ENCODE results near the gene SORD.
"Not testable (repeated sequence)": the region's sequence is repeated elsewhere in the genome, so short reads cannot be mapped to it uniquely, and the experiment has no call there.

SORD gene

GRCh38 chr15:45099549-45100165 is 76.7 kb downstream of the SORD start:
- DNase-seq, result no peak

GRCh38 chr15:45100884-45101625 is 78.1 kb downstream of the SORD start:
- DNase-seq, result no peak

DNA sequence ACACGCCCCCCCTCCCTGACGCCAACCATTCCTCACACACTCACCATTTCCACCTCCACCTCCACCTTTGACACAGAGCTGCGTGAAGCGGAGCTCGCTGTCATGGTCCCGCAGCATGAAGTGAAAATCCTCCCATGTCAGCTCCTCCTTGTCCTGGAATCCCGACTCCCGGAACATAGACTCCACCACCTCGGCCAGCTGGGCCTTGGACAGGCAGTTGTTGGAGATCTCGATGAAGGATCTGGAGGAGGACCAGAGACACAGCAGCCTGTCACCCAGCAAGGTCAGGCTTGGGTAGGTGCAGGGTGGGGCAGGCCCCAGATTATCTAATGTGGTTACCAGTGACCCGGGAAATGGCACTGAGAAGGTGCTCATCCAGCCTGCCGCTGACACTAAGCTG is 78.8 kb downstream of the SORD start:
- DNase-seq, result no peak

GRCh38 chr15:45102226-45102625 is 79.2 kb downstream of the SORD start:
- DNase-seq, result no peak

- not testable (repeated sequence) for DNase-seq
Observed at GRCh38 chr15:45104170-45104569, 81.2 kb downstream of the SORD start.

- no peak for DNase-seq
Observed at GRCh38 chr15:45105586-45105985, 82.6 kb downstream of the SORD start.

GRCh38 chr15:45106002-45106790 is 83.2 kb downstream of the SORD start:
- DNase-seq, result no peak

- DNase-seq, result no peak
Observed at GRCh38 chr15:45107941-45108630, 85.1 kb downstream of the SORD start.

GRCh38 chr15:45110256-45110820 is 87.3 kb downstream of the SORD start:
- DNase-seq, result no peak

DNA sequence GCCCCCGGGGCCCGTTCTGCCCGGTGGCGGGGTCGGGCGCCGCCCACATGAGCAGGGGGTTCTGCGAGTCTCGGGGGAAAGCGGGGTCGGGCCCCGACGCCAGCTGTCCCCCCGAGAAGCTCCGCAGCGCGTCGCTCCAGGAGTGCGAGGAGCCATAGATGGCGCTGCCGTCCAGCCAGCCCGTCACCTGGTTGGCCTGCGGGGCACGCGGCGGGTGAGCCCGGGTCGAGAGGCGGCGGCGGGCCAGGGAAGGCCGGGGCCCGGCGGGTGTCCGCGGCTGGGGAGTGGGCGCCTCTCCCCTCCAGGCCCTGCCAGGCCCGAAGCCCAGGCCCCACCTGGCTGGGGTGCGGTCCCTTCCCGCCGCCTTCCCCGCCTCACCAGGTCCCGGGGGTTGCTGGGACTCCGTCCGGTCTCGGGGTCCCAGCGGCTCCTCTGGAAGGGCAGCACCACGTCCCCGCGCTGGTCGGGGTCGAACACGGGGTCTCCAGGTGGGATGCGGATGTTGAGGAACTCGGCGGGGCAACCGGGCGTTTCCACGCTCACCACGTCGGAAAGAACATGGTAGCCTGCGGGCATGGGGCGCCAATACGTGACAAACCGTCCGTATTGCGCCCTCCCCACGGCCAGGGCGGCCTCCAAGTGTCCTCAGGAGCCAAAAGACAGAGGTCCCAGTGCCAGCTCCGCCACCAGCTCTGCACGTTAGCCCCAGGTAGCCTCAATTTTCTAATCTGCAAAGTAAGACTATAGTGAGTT is 88.6 kb downstream of the SORD start:
- DNase-seq, result no peak

DNA sequence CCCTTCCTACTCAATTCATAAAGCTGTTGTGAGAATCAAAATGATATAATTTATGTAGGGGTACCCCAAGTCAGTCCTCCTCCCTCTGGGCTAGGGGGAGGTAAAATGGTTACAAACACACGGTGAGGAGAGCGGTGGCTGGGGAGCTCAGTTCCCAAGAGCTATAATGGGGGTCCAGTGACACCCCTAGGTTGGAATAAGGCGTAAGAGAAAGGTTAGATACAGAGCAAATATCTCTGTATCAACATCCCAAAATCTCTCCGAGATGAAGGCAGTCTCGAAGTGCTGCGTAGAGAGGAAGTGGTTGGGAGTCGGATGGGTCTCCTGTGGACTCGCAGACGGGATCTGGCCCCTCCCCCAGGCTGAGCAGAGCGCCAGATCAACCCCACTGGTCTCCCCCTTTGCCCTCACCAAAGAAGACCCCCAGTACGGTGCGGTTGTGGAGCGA is 89.2 kb downstream of the SORD start:
- no peak for DNase-seq

- DNase-seq, result no peak
Observed at GRCh38 chr15:45112591-45113379, 89.8 kb downstream of the SORD start.

- no peak for DNase-seq
Observed at GRCh38 chr15:45113380-45113990, 90.5 kb downstream of the SORD start.

DNA sequence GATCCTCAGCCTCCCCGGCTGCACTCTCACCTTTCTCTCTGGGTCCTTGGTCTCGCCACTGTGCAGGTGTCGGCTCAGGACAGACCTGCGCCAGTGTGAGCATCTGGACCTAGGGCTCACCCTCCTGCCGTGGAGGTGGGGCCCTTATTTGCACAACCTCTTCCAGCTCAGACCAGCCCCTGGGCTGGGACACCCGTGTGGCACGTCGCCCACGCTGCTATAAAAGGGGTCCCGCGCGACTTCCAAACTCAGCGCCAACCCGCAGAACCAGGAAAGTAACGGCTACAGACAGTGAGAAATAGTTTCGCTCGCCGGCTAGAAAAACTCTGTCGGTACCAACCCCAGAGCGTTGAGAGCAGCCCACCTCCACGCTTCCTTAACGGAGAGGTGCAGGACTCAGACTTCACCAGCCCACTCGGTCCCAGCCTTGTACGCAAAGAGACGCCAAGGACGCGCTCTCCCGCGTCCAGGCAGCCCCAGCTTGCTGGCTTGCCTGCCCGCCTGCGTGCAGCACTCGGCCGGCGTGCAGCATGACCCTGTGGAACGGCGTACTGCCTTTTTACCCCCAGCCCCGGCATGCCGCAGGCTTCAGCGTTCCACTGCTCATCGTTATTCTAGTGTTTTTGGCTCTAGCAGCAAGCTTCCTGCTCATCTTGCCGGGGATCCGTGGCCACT is 91.2 kb downstream of the SORD start, which contains the start of the genes DUOX2 and DUOXA2:
Gene DUOX2 (minus strand): TSS at position 97 of the 675 bp plus-strand sequence. CDS start 761 bp downstream, outside the sequence.
Gene DUOXA2 (plus strand): TSS at position 251 of the 675 bp plus-strand sequence. CDS start 280 bp downstream, at position 531.
- DNase-seq, result no peak

DNA sequence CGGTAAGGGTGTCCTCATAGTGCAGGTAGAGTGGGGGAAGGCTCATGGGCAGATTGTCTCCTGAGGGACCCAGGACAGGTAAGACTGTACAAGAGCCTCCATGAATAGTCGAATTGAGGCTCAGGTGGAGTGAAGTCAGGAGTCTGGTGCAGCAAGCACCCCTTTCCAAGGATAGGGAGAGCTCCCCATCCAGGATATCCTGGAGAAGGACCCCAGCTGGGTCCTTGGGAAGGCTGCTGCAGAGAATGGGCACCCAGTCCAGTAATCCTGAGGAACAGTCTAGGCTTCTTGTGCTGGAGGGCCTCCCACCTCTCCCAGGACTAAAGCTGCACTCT is 91.7 kb downstream of the SORD start:
- DNase-seq, result no peak

GRCh38 chr15:45115312-45115820 is 92.4 kb downstream of the SORD start:
- no peak for DNase-seq

DNA sequence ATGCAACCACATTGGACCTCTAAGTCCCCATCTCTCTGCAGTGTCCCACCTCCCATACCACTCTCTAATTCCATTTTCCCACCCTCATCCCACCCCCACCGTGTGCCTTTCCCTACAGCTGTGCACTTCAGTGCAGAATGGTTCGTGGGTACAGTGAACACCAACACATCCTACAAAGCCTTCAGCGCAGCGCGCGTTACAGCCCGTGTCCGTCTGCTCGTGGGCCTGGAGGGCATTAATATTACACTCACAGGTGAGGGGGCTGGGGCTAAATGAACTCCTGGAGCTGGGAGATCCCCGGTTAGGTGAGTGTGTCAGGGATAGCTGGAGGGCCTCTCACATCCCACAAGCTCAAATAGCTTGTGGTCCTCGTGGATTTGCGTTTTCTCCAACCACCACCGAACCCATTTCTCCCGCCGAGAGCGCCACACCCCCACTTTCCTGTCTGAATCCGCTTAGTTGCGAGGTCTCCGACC is 93.0 kb downstream of the SORD start:
- no peak for DNase-seq

GRCh38 chr15:45116482-45117307 is 93.7 kb downstream of the SORD start:
- DNase-seq, result no peak
